DMS 273 treated with DMSO at 0.1 percent for 48 hours (cell line): ENCODE data around the gene LGALS13.
"Not testable (repeated sequence)": the region's sequence is repeated elsewhere in the genome, so short reads cannot be mapped to it uniquely, and the experiment has no call there.

ENCODE experiments used
- DNase-seq: peaks from one replicate; lab custom pipeline; 2025; lab: John Stamatoyannopoulos, UW

The LGALS13 gene

GRCh38 chr19:39617745-39618144 lies 15.4 kb downstream of the LGALS13 start:
- DNase-seq: no peak

DNA sequence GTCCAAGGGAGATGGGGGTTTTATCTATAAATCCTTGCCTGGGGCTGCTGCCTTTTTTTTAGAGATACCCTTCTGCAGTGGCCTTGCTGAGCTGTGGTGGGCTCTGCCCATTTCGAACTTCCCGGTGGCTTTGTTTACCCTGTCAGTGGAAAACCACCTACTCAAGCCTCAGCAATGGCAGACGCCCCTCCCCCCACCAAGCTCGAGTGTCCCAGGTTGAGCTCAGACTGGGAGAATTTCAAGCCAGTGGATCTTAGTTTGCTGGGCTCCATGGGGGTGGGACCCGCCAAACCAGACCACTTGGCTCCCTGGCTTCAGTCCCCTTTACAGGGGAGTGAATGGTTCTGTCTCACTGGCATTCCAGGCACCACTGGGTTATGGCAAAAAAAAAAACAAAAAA lies 21.6 kb downstream of the LGALS13 start:
- no peak for DNase-seq

- not testable (repeated sequence) for DNase-seq
These were observed 25.3 kb downstream of the LGALS13 start for GRCh38 chr19:39627631-39628030.

DNA sequence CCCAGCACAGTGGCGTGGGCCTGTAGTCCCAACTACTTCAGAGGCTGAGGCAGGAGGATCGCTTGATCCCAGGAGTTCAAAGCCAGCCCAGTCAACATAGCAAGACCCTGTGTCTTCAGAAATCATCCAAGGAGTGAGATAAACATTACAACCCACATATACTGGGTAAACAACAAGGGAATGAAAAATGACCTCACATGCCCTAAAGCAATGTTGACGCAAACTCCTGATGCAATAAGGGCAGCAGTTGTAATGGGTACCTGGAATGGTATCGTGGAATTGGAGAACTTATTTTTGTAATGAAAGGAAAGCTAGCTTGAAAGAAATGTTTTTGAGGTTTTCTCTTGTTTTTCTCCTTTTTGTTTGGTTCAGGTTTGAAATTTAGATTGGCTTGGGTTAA lies 28.9 kb downstream of the LGALS13 start:
- DNase-seq: no peak

- no peak for DNase-seq
These were observed 29.3 kb downstream of the LGALS13 start for GRCh38 chr19:39631626-39632025.

DNA sequence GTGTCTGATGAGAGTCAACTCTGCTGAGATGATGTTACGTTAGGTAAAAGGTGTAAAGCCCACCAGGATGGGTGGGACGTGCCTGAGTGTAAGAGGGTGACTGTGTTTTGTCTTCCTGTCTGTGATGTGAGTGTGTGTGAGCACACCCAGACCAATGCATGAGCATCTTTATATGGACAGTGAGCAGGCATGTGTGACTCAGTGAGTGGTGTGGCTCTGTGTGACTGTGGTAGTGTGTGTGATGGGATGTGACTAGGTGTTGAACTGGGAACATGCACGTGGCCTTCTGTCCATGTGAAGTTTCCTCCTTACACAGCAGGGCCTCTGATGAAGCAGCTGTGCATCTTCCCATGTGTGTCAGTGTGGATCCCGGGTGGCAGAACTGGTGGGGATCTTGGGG lies 35.6 kb downstream of the LGALS13 start:
- no peak for DNase-seq

DNA sequence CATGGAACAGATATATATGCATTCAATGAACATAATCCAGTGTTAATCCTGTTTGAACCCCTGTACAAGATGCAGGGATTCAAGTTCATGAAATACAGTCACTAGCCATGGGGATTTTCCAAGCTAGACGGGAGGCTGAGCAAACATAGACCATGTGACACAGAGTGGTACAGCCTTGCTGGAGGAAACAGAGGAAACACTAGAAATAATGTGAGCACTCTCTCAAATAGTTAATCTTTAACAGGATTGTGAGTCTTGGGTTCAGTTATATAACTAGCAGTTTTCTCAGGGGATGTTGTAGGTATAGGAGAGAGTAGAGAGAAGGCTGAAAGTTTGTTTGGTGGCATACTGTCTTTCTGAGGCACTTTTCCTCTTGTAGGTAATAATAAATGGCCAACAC lies 39.4 kb downstream of the LGALS13 start:
- DNase-seq: no peak

DNA sequence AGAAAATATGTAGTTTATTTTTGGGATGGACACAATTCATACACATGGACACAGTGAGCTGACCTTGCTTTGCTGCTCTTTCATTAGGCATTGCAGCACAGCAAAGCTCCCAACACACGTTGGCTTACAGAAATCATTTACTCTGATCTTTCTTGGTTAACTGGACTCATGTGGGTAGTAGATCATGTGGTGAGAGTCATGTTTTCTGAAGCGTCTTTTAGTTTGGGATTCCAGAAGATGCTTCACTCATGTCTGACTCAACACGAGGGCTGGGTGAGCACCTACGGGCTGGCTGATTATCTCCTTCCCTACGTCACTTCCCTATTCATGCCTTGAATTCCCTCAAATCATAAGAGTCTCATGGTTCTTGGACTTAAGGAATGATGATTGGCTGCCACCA lies 41.3 kb downstream of the LGALS13 start:
- DNase-seq: no peak

- DNase-seq: no peak
These were observed 43.6 kb downstream of the LGALS13 start for GRCh38 chr19:39645800-39646411.

DNA sequence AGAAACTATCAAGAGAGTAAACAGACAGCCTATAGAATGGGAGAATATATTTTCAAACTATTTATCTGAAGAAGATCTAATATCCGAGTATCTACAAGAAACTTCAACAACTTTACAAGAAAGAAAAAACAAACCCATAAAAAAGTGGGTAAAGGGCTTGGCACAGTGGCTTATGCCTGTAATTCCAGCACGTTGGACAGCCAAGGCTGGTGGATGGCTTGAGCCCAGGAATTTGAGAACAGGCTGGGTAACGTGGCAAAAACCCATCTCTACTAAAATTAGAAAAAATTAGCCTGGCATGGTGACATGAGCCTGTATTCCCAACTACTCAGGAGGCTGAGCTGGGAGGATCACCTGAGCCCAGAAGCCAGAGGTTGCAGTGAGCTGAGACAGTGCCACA lies 45.6 kb downstream of the LGALS13 start:
- DNase-seq: no peak

DNA sequence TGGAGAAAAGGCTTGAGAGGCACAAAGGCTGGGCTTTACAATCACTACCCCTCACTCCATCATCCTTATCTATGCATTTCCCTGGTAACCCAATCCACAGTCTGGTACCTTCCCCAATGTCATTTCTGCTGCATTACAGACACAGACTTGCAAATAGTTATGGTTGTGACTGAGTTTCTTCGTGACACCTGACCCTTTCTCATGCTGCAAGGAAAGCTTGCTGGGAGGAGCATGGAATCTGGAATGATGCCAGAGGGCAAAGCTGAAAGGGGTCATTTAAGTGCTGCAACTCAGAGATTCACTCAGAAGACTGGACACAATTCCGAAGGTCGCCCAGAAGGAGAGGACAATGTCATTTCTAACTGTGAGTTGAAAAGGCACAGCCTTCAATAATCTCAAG lies 53.3 kb downstream of the LGALS13 start, which contains the start of gene LGALS16:
Gene LGALS16 (plus strand): TSS at position 301 of the 400 bp plus-strand sequence. CDS start 49 bp downstream, at position 350.
- DNase-seq: no peak
